G401 (cell line): ENCODE results near the gene FAM193A. TPM values are rescaled to one million over a fixed set of nuclear protein-coding genes. Genes with fewer than 3 reads are reported as not detected.
"Not testable (repeated sequence)": the region's sequence is repeated elsewhere in the genome, so short reads cannot be mapped to it uniquely, and the experiment has no call there.

Experiments used
- DNase-seq: peaks from one replicate; pipeline ENCODE4 v3.0.0-alpha.2; 2015; ENCODE audit warnings: low spot score
- in situ Hi-C: cut with HindIII; loops from 2 replicates; pipeline ENCODE4 v1.10.0; 2016; ENCODE audit warnings: low sequenced_read_pairs, mixed read lengths
- total RNA-seq: library from RNA; depleted of rRNA; stranded (reverse); fragments of >200 nt; shearing (Covaris generic); gene quantifications from 2 replicates; pipeline ENCODE4 v1.2.3, GENCODE V29; 2014

FAM193A gene
- total RNA-seq, 1 experiment from 2014 or later: 26.2 TPM

DNA sequence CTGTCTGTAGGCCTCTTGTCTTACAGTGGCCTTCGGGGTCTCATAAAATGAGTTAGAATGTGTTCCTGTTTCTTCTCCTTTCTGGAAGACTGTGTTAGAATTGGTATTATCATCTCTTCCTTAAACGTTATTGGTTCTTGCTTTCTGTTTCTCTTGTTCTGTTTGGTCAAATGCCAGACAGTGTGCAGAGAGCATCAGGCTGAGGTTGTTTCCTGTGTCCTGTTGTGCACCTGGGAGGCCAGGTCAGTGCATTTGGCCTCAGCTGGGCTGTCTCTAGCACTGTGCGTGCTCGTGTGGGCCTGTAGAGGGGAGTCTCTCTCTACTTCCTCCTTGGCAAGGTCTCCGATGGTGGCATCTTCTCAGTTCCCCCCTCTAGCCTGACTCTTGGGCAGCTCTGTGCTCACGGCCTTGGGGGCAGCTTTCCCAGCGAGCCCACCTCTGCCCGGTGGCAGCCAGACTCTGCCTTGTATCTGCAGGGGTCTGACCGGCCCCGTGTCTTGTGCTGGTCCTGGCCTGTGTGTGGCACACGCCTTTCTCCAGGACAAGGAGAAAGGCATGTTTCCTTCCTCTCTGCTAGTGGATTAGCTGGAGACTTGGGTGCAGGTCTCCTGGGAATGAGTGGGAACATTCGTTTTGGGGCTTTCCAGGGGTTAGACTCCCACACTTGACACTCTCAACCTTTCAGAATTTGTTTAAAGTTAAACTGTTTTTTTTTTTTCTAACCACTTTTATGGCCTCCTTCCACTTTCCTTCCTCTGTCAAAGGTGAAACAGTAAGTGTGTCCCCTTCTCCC, 62.3 kb downstream of the FAM193A start:
- in situ Hi-C loops: no loop called here
- DNase-seq: peak; percentile 55

DNA sequence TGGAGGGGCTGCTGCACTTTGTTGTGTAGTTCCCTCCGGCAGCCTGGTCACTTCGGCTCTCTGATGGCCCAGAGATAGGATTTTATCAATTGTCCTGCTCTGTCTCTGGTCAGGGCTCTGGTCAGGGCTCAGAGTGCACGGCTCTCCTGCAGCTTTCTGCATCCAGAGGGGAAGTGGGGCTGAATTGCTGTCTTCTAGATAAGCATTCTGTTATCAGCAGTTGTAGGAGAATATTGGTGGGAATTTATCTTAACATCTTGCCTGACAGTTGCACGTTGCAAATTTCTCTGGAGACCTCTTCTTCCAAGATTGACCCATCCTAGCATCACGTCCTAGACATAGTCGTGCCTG, 62.8 kb downstream of the FAM193A start:
- in situ Hi-C loops: no loop called here
- no peak for DNase-seq

DNA sequence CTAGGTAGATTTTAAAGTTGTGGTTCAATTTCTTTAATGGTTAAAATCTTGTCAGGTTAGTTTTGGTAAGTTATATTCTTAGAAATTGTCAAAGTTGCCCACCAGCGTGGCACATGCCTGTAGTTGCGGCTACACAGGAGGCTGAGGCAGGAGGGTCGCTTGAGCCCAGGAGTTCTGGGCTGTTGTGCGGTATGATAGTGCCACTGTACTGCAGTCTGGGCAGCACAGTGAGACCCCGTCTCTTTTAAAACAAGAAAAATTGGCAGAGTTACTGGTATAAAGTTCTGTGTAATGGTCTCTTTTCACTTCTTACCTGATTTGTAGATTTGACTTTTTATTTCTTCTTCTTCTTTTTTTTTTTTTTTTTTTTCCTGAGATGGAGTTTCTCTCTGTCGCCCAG, 64.4 kb downstream of the FAM193A start:
- in situ Hi-C loops: no loop called here
- DNase-seq: no peak

DNA sequence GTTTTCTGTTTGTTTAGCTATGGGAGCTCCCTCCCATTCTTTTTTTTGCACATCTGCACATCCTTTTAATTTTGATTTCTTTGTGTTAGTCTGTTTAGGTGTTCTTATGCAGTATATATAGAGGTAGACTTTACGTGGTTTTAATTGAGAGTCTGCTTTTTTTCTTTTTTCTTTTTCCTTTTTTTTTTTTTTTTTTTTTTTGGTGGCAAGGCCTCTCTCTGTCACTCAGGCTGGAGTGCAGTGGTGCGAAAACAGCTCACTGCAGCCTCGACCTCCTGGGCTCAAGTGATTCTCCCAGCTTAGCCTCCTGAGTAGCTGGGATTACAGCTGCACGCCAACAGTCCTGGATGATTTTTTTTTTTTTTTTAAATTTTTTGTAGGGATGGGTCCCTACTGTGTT, 68.2 kb downstream of the FAM193A start:
- in situ Hi-C loops: no loop called here
- DNase-seq: no peak

DNA sequence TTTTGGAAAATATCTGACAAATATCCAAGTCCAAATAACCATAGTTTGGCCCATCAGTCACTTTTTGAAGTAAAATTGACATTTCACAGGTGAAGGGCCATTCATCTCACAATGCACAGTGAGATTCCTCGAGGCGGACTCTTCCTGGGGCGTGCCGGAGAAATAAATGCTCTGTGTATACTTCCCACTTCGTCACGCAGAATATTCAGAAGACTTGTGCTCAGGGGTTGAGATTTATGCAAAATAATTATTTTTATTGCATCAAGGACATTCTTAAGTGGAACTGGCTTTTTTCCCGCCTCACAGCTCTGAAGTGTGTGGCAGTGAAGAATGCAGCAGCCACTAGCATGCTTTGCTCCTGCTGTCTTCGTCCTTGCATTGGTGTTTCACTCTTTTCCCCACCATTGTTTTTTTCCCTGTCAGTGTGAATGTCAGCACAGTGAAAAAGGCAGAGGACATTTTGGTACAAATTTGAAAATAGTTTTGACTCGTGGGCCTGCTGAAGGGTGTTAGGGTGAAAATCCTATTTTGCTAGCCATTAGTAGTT, 70.6 kb downstream of the FAM193A start:
- in situ Hi-C loops: no loop called here

DNA sequence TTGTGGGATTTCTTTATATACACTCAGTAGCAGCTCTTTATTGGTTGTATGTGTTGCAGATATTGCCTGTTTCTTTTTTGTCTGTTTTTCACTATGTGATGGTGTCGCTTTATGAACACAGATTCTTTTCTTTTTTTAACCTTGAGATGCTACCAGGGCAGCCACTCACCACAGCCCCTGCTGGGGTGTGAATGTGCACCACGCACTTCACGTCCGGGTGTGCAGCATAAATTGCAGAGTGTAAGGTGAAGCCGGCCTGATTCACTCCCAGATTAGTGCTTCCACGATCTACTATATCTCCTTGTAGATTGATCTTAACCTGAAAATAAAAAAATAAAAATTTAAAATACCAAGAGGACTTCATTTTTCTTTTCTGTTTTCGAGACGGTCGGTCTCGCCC, 71.4 kb downstream of the FAM193A start:
- in situ Hi-C loops: no loop called here
- no peak for DNase-seq

More for the DNA sequence above, 70.6 kb downstream of the FAM193A start:
- no peak for DNase-seq

DNA sequence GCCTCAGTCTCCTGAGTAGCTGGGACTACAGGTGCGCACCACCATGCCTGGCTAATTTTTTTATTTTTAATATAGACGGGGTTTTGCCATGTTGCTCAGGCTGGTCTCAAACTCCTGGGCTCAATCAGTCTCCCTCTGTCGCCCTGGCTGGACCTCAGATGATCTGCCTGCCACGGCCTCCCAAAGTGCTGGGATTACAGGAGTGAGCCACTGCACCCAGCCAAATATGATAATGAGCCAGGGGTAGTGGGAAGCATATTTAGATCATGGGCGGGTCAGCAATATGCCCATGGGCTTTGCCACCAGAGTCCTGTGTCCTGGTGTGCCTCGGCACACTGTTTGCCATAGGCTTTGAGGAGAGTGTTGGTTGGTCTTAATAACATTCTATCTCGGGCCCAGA, 71.8 kb downstream of the FAM193A start:
- no peak for DNase-seq
- in situ Hi-C loops: no loop called here

DNA sequence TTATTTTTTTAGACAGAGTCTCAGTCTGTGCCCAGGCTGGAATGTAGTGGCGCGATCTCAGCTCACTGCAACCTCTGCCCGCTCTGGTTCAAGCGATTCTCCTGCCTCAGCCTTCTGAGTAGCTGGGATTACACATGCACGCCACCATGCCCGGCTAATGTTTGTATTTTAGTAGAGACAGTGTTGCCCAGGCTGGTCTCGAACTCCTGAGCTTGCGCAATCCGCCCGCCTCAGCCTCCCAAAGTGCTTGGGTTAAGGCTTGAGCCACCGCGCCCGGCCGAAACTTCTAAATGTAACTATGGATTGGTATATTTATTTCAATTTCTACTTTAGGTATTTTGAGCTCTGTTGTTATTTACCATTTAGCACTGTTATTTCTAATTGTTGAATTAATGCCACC, 79.4 kb downstream of the FAM193A start:
- in situ Hi-C loops: no loop called here
- DNase-seq: no peak

DNA sequence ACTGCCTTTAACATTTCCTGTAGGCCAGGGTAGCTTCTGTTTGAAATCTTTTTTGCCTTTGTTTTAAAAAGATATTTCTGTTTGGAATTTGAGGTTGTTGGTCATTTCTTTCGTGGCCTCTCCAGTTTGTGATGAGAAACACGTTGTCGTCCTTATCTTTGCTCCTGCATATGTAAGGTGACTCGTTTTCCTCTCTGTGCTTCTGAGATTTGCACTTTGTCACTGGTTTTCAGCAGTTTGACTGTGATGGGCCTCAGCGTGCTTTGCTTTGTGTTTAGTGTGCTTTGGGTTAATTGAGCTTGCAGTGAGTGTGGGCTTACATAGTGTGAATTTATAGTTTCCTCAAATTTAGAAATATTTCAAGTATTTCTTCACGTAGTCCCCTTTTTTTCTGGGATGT, 81.5 kb downstream of the FAM193A start:
- DNase-seq: no peak
- in situ Hi-C loops: no loop called here

DNA sequence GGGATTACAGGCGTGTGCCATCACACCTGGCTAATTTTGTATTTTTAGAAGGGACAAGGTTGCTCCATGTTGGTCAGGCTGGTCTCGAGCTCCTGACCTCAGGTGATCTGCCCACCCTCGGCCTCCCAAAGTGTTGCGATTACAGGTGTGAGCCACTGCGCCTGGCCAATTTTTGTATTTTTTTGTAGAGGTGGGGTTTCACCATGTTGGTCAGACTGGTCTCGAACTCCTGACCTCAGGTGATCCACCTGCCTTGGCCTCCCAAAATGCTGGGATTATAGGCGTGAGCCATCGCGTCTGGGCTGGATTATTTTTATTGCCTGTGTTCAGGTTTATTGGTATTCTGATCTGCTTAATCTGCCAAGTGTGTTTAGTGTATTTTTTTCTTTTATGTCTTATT, 82.3 kb downstream of the FAM193A start:
- DNase-seq, in situ Hi-C loops: not testable (repeated sequence)

DNA sequence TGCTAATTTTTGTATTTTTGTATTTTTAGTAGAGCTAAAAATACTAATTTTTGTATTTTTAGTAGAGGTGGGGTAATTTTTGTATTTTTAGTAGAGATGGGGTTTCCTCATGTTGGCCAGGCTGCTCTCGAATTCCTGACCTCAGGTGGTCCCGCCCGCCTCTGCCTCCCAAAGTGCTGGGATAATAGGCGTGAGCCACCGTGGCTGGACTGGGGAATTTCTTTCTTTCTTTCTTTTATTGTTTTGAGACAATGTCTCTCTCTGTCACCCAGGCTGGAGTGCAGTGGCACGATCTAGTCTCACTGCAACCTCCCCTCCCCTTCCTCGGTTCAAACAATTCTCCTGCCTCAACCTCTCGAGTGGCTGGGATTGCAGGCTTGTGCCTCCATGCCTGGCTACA, 83.0 kb downstream of the FAM193A start:
- in situ Hi-C loops: no loop called here
- DNase-seq: no peak

DNA sequence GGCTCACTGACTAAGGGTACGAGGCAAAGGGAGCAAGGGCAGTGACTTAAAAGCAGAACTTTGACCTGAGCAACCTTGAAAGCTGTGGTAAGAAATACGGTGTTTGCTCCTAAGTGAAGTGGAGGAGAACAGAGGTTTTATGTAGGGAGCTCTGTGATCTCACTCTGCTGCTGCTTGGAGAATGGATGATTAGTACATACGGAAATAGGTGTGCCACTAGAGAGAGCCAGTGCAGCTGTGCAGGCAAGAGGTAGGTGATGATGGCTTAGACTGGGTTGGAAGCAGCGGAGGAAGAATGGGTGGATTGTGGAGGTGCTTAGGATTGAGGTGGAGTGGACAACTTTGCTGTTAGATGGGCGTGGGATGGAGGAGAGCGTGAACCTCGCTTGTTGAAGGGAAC, 85.0 kb downstream of the FAM193A start:
- no peak for DNase-seq
- in situ Hi-C loops: no loop called here

DNA sequence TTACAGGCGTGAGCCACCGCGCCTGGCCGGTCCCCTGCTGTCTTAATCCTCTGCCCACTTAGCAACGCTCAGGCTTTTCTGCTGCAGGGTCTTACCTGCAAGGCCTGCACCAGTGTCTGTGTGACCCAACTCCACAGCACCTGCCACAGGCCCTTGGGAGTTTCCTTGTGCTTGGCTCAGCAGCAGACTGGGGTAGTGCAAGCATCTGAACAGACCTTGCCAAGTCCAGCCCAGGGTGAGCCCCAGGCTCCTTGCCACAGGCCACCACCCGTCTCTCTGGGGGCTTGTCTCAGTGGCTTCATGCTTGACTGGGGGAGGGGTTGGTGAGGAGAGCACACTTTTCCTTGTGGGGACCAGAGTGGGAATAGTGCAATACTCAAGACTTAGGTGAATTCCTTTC, 87.0 kb downstream of the FAM193A start:
- in situ Hi-C loops: no loop called here
- DNase-seq: no peak

DNA sequence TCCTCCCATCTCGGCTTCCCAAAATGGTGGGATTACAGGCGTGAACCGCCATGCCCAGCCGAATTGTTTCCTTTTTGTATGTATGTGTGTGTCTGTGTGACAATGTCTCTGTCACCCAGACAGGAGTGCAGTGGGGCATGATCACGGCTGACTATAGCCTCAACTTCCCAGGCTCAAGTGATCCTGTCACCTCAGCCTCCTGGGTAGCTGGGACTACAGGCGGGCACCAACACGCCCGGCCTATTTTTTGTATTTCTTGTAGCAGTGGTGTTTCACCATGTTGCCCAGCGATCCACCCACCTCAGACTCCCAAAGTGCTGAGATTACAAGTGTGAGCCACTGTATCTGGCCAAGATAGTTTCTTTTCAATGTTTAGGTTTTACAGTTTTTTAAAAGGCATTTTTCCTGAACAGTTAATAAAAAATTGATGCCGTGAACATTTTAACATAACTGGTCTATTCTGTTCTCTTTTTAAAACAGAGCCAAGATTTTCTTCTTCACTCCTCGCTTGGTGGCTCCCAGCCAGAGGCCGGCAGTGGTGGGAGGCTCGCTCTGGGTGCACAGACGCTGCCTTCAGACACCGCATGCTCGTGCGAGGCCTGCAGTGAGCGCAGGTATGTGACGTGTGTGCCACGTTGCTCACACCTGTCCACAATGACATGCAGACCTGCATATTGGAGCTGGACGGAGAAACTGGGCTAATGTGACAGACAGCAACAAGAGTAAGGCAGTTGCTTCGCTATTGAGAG, 88.5 kb downstream of the FAM193A start:
- DNase-seq: no peak
- in situ Hi-C loops: no loop called here

DNA sequence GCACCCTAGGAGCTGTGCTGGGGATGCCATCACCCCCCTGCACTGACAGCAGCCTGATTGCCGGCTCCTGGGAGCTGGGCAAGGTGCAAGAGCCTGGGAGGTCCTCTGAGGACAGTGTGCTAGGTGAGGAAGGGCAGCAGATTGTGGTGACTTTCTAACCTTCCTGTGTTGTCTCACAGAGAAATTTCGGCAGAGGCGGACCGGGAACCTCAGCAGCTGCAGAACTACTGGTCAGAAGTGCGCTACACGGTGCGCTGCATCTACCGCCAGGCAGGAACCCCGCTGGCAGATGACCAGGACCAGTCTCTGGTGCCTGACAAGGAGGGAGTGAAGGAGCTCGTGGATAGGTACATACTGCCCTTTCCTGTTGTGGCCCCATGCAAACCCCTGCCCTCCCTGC, 89.8 kb downstream of the FAM193A start:
- in situ Hi-C loops: no loop called here
- no peak for DNase-seq

DNA sequence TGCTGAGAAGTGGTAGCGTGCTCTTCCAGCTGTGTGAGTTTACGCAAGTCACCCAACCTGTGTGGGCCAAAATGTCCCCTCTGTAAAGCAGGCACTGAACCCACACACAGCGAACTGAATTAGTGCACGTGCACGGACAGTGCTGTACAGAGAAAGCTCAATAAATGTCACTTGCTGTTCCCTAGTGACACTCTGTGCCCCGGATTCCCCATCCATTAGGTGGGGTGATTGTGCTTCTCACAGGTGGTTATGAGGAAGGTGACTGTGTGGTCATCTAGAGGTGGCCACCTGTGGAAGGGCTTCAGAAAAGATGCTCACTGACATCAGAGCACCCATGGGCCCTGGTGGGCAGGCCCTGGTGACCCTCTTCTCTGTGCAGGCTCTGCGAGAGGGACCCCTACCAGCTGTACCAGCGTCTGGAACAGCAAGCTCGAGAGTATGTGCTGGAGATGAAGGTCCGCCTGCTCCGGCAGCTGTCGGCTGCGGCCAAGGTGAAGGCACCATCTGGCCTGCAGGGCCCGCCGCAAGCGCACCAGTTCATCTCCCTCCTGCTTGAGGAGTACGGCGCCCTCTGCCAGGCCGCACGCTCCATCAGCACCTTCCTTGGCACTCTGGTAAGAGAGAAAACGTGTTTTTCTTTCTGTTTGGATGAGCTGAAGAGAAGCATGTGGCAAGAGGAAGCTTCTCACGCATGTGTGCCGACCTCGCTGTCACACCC, 94.3 kb downstream of the FAM193A start:
- in situ Hi-C loops: loop anchor here (5.0 kb wide), 1 partner anchor 48 kb away; no protein-coding TSS in a partner anchor
- DNase-seq: no peak

DNA sequence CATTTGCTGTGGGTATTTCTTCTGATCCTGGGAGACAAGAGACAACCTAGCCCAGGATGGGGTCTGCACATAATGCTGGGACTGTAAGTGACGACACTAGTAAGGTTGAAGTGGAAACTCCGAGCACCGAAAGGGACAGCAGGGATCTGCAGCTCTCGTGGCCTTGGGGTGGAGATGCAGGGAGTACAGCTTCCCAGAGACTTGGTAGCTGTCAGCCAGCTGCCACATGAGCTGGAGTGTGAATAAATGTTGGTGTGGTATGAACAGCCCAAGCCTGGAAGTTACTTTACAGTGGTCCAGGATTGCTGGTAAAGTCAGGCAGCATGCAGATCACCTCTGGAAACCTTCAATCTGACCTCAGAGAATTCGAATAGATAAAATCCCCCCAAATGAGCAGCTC, 97.6 kb downstream of the FAM193A start:
- DNase-seq: no peak
- in situ Hi-C loops: loop anchor here (5.0 kb wide), 1 partner anchor 52 kb away; no protein-coding TSS in a partner anchor

DNA sequence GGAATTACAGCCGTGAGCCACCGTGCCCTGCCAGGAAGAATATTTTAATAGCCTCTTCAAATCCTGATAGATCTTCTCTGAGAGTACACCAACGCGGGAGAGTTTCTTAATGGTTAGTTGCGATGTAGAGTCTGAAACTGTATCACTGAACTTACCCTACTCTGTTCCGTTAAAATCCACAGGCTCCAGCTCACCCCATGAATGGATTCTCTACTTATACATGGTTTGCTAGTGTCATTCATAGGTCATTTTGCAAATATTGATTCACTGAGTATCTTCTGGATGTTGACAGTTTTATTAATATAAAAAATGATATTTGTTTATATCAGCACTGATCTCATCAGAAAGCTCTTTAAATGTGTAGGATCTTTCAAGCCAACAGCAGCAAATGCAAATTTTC, 99.9 kb downstream of the FAM193A start:
- in situ Hi-C loops: no loop called here
- DNase-seq: no peak

DNA sequence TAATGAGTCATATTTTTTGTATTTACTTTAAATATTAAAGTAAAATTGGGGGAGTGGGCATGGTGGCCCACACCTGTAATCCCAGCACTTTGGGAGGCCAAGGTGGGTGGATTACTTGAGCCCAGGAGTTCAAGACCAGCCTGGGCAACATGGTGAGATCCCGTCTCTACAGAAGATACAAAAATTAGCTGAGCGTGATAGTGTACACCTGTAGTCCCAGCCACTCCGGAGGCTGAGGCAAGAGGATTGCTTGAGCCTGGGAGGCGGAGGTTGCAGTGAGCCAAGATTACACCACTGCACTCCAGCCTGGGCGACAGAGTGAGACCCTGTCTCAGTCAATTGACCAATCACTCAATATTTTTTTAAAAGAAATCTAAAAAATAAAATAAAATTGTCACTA, 100.5 kb downstream of the FAM193A start:
- DNase-seq, in situ Hi-C loops: not testable (repeated sequence)
